ENCODE results near the gene CKMT2. TPM values are rescaled to one million over a fixed set of nuclear protein-coding genes. Genes with fewer than 3 reads are reported as not detected.

CKMT2 gene
- total and polyA plus RNA-seq, 2 donors: 0.33 to 1.7 TPM

DNA sequence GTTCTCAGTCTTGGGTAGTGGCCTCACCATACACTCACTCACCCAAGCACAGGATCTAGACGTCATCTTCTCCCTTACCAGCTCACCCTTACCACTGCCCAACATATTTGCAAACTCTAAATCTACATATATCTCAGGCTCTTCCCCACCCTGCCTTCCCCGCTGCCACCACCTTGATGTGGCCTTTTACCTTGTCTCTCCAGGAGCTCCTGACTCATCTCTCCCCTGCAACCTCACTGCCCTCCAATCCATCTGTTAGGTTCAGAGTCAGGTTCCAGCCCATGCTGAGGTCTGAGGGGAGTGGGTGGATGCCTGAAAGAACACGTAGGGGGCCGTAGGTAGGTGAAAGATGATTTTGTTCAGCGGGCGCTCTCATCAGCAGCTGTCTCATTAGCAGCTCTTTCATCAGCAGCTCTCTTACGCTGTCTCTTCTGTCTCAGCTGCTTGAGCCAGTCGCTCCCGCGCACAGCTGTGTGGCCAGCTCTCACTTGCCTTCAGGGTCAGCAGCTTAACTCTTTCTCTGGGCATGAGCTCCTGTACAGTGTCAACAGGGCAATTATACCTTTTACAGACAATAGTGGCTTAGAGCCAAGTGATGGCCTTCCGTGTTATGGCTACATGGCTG is 23.1 kb upstream of the CKMT2 start:
- H3K9me3 ChIP-seq (ENCODE audit: control insufficient read depth in 2 of 2, insufficient read depth in 1 of 2, low read length in 1 of 2): no peaks in the 10 kb centered on the region
- WGBS: 96% methylated on average over 11 of the region's 11 CpGs
- H3K36me3 ChIP-seq (ENCODE audit: control insufficient read depth in 2 of 2, insufficient read depth in 2 of 2, low read length in 1 of 2): no peaks in the 10 kb centered on the region
- no peak for DNase-seq (ENCODE audit: low read depth in 6 of 9, low spot score in 9 of 9)
- H3K27ac ChIP-seq (ENCODE audit: low read depth in 1 of 2, low read length in 1 of 2): no peak overlapping the region
- no peak overlapping the region for H3K4me3 ChIP-seq (ENCODE audit: low read length in 2 of 2)
- no peaks in the 10 kb centered on the region for H3K27me3 ChIP-seq (ENCODE audit: control insufficient read depth in 2 of 2, insufficient read depth in 1 of 2, low read length in 1 of 2)
- no peaks in the 10 kb centered on the region for H3K4me1 ChIP-seq (ENCODE audit: control insufficient read depth in 2 of 2, insufficient read depth in 2 of 2, low read length in 2 of 2)

DNA sequence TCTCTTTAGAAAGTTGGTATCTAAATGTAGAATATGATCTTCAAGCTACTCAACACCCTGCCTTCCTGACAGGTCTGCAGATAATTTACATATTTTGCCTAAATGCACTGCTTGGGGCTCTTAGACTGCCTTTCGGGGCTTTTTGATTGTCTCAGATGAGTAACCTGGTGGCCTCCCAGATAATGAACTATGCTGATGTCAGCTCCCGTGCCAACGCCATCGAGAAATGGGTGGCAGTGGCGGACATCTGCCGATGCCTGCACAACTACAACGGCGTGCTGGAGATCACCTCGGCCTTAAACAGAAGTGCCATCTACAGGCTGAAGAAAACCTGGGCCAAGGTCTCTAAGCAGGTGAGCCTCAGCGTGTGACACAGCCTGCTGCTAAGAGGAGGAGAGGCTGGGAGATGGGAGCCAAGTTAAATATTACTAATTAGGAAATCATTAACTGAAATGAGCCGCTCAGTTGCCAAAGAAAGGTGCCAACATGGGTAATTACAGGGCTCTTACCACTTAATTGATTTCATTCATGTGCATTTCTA is 20.8 kb upstream of the CKMT2 start:
- Histone ChIP-seq H3K27ac (ENCODE audit: low read depth in 1 of 2, low read length in 1 of 2) (no peak overlapping the region), H3K36me3 (ENCODE audit: control insufficient read depth in 2 of 2, insufficient read depth in 2 of 2, low read length in 1 of 2) (no peaks in the 10 kb centered on the region), H3K4me3 (ENCODE audit: low read length in 2 of 2) (no peak overlapping the region), H3K4me1 (ENCODE audit: control insufficient read depth in 2 of 2, insufficient read depth in 2 of 2, low read length in 2 of 2) (no peaks in the 10 kb centered on the region), H3K9me3 (ENCODE audit: control insufficient read depth in 2 of 2, insufficient read depth in 1 of 2, low read length in 1 of 2) (no peaks in the 10 kb centered on the region), H3K27me3 (ENCODE audit: control insufficient read depth in 2 of 2, insufficient read depth in 1 of 2, low read length in 1 of 2) (no peaks in the 10 kb centered on the region)
- 95% methylated on average over 11 of the region's 11 CpGs for WGBS
- no peak for DNase-seq (ENCODE audit: low read depth in 6 of 9, low spot score in 9 of 9)

DNA sequence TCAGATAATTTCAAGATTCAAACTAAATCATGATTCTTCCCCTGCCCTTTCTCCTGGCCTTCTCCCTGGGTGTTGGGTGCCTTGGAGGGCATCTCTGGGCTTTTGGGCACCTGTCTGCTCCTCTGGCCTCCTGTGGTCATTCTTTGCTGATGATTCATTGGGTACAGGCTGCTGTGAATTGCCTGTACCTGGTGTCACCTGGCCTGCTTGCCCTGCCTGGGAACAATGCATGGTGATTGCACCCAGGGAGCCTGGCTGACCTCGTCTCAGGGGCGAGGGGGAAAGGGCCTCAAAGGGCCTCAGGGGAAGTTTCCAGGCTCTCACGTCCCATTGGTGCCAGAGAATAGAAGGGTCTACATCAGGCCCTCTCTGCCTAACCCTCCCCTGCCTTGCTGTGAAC is 20.1 kb upstream of the CKMT2 start:
- Histone ChIP-seq H3K27me3 (ENCODE audit: control insufficient read depth in 2 of 2, insufficient read depth in 1 of 2, low read length in 1 of 2) (no peaks in the 10 kb centered on the region), H3K4me1 (ENCODE audit: control insufficient read depth in 2 of 2, insufficient read depth in 2 of 2, low read length in 2 of 2) (no peaks in the 10 kb centered on the region), H3K9me3 (ENCODE audit: control insufficient read depth in 2 of 2, insufficient read depth in 1 of 2, low read length in 1 of 2) (no peaks in the 10 kb centered on the region), H3K36me3 (ENCODE audit: control insufficient read depth in 2 of 2, insufficient read depth in 2 of 2, low read length in 1 of 2) (no peaks in the 10 kb centered on the region), H3K27ac (ENCODE audit: low read depth in 1 of 2, low read length in 1 of 2) (no peak overlapping the region), H3K4me3 (ENCODE audit: low read length in 2 of 2) (no peak overlapping the region)
- no peak for DNase-seq (ENCODE audit: low read depth in 6 of 9, low spot score in 9 of 9)
- WGBS: 94% methylated on average over 3 of the region's 3 CpGs

GRCh38 chr5:81214848-81215247 is 18.3 kb upstream of the CKMT2 start:
- H3K9me3 ChIP-seq (ENCODE audit: control insufficient read depth in 2 of 2, insufficient read depth in 1 of 2, low read length in 1 of 2): no peaks in the 10 kb centered on the region
- H3K27me3 ChIP-seq (ENCODE audit: control insufficient read depth in 2 of 2, insufficient read depth in 1 of 2, low read length in 1 of 2): no peaks in the 10 kb centered on the region
- no peak overlapping the region for H3K4me3 ChIP-seq (ENCODE audit: low read length in 2 of 2)
- WGBS: 96% methylated on average over 8 of the region's 8 CpGs
- no peak overlapping the region for H3K27ac ChIP-seq (ENCODE audit: low read depth in 1 of 2, low read length in 1 of 2)
- no peaks in the 10 kb centered on the region for H3K4me1 ChIP-seq (ENCODE audit: control insufficient read depth in 2 of 2, insufficient read depth in 2 of 2, low read length in 2 of 2)
- no peaks in the 10 kb centered on the region for H3K36me3 ChIP-seq (ENCODE audit: control insufficient read depth in 2 of 2, insufficient read depth in 2 of 2, low read length in 1 of 2)
- DNase-seq (ENCODE audit: low read depth in 6 of 9, low spot score in 9 of 9): no peak

GRCh38 chr5:81216152-81216551 is 17.0 kb upstream of the CKMT2 start:
- no peak for DNase-seq (ENCODE audit: low read depth in 6 of 9, low spot score in 9 of 9)
- Histone ChIP-seq H3K4me3 (ENCODE audit: low read length in 2 of 2) (no peak overlapping the region), H3K27ac (ENCODE audit: low read depth in 1 of 2, low read length in 1 of 2) (no peak overlapping the region), H3K9me3 (ENCODE audit: control insufficient read depth in 2 of 2, insufficient read depth in 1 of 2, low read length in 1 of 2) (no peaks in the 10 kb centered on the region), H3K36me3 (ENCODE audit: control insufficient read depth in 2 of 2, insufficient read depth in 2 of 2, low read length in 1 of 2) (no peaks in the 10 kb centered on the region), H3K27me3 (ENCODE audit: control insufficient read depth in 2 of 2, insufficient read depth in 1 of 2, low read length in 1 of 2) (no peaks in the 10 kb centered on the region), H3K4me1 (ENCODE audit: control insufficient read depth in 2 of 2, insufficient read depth in 2 of 2, low read length in 2 of 2) (no peaks in the 10 kb centered on the region)
- 58% methylated on average over 3 of the region's 3 CpGs for WGBS

DNA sequence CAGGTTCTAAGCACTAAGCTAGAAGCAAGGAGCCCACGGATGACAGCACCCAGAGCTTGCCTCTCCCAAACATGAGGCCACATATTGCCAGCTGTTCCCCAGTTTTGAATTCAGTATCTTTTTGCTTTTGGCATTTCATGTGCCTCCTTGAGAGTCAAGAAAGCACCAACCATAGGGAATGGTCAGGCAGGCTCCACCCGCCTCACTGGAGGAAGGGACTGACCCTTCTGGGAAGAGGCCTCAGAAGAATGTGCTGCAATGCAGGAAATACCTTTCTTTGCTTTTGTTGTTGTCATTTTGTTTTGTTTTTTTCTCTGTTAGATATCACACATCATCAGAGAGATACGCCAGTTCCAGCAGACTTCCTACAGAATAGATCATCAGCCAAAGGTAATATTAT is 13.7 kb upstream of the CKMT2 start:
- H3K27me3 ChIP-seq (ENCODE audit: control insufficient read depth in 2 of 2, insufficient read depth in 1 of 2, low read length in 1 of 2): no peaks in the 10 kb centered on the region
- H3K9me3 ChIP-seq (ENCODE audit: control insufficient read depth in 2 of 2, insufficient read depth in 1 of 2, low read length in 1 of 2): no peaks in the 10 kb centered on the region
- no peak for DNase-seq (ENCODE audit: low read depth in 6 of 9, low spot score in 9 of 9)
- H3K27ac ChIP-seq (ENCODE audit: low read depth in 1 of 2, low read length in 1 of 2): no peak overlapping the region
- H3K4me3 ChIP-seq (ENCODE audit: low read length in 2 of 2): no peak overlapping the region
- H3K4me1 ChIP-seq (ENCODE audit: control insufficient read depth in 2 of 2, insufficient read depth in 2 of 2, low read length in 2 of 2): no peaks in the 10 kb centered on the region
- no peaks in the 10 kb centered on the region for H3K36me3 ChIP-seq (ENCODE audit: control insufficient read depth in 2 of 2, insufficient read depth in 2 of 2, low read length in 1 of 2)
- 99% methylated on average over 3 of the region's 3 CpGs for WGBS

DNA sequence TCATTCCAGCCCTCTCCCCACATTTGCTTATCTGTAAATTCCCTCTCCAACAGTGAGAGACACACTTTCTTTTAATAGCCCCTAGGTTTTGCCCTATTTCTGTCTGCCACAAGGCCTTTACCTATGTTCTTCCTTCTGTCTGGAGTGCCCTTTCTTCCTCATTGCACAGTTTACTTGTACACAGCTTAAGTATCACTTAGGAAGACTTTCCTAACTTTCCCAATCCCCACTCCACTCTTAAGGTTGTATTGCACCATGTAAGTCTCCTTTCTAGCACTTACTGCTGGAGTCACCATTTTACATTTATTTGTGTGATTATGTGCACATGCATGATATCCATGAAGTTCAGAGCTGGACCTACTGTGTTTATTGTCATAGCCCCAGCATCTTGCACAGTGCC is 10.8 kb upstream of the CKMT2 start:
- no peaks in the 10 kb centered on the region for H3K27me3 ChIP-seq (ENCODE audit: control insufficient read depth in 2 of 2, insufficient read depth in 1 of 2, low read length in 1 of 2)
- no peaks in the 10 kb centered on the region for H3K36me3 ChIP-seq (ENCODE audit: control insufficient read depth in 2 of 2, insufficient read depth in 2 of 2, low read length in 1 of 2)
- H3K27ac ChIP-seq (ENCODE audit: low read depth in 1 of 2, low read length in 1 of 2): no peak overlapping the region
- no peaks in the 10 kb centered on the region for H3K4me1 ChIP-seq (ENCODE audit: control insufficient read depth in 2 of 2, insufficient read depth in 2 of 2, low read length in 2 of 2)
- DNase-seq (ENCODE audit: low read depth in 6 of 9, low spot score in 9 of 9): no peak
- H3K4me3 ChIP-seq (ENCODE audit: low read length in 2 of 2): no peak overlapping the region
- no peaks in the 10 kb centered on the region for H3K9me3 ChIP-seq (ENCODE audit: control insufficient read depth in 2 of 2, insufficient read depth in 1 of 2, low read length in 1 of 2)

DNA sequence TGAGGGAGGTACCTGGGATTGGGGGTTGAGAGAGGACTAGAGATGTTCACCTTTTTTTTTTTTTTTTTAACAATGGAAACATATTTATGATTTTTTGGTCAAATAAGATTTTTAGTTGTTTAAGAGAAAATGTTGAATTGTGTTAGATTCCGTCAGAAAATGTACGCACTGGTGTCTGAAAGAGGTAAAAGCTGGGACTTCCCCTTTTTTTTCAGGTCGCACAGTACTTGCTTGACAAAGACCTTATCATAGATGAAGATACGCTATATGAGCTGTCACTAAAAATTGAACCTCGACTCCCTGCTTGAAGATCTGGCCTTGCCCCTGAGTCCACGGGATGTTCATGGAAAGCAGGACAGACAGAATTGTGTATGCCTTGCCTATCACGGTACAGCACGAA is 7.7 kb upstream of the CKMT2 start:
- no peaks in the 10 kb centered on the region for H3K9me3 ChIP-seq (ENCODE audit: control insufficient read depth in 2 of 2, insufficient read depth in 1 of 2, low read length in 1 of 2)
- no peaks in the 10 kb centered on the region for H3K4me1 ChIP-seq (ENCODE audit: control insufficient read depth in 2 of 2, insufficient read depth in 2 of 2, low read length in 2 of 2)
- H3K4me3 ChIP-seq (ENCODE audit: low read length in 2 of 2): no peak overlapping the region
- no peaks in the 10 kb centered on the region for H3K27me3 ChIP-seq (ENCODE audit: control insufficient read depth in 2 of 2, insufficient read depth in 1 of 2, low read length in 1 of 2)
- H3K36me3 ChIP-seq (ENCODE audit: control insufficient read depth in 2 of 2, insufficient read depth in 2 of 2, low read length in 1 of 2): no peaks in the 10 kb centered on the region
- 93% methylated on average over 8 of the region's 8 CpGs for WGBS
- DNase-seq (ENCODE audit: low read depth in 6 of 9, low spot score in 9 of 9): no peak
- no peak overlapping the region for H3K27ac ChIP-seq (ENCODE audit: low read depth in 1 of 2, low read length in 1 of 2)

GRCh38 chr5:81226286-81226685 is 6.8 kb upstream of the CKMT2 start:
- WGBS: 95% methylated on average over 2 of the region's 2 CpGs
- Histone ChIP-seq H3K27me3 (ENCODE audit: control insufficient read depth in 2 of 2, insufficient read depth in 1 of 2, low read length in 1 of 2) (no peaks in the 10 kb centered on the region), H3K27ac (ENCODE audit: low read depth in 1 of 2, low read length in 1 of 2) (no peak overlapping the region), H3K4me3 (ENCODE audit: low read length in 2 of 2) (no peak overlapping the region), H3K4me1 (ENCODE audit: control insufficient read depth in 2 of 2, insufficient read depth in 2 of 2, low read length in 2 of 2) (no peaks in the 10 kb centered on the region), H3K9me3 (ENCODE audit: control insufficient read depth in 2 of 2, insufficient read depth in 1 of 2, low read length in 1 of 2) (no peaks in the 10 kb centered on the region), H3K36me3 (ENCODE audit: control insufficient read depth in 2 of 2, insufficient read depth in 2 of 2, low read length in 1 of 2) (no peaks in the 10 kb centered on the region)
- DNase-seq (ENCODE audit: low read depth in 6 of 9, low spot score in 9 of 9): no peak
